Loucy (cell line): ENCODE data around the gene KRTAP2-4.
"Not testable (repeated sequence)": the region's sequence is repeated elsewhere in the genome, so short reads cannot be mapped to it uniquely, and the experiment has no call there.

Source experiments
- H2AFZ ChIP-seq: fragments of 200-600 bp; sonication (generic); 2 replicates; pipeline ENCODE4 v1.6.0; 2016; ENCODE audit warnings: antibody characterized with exemption, mild to moderate bottlenecking, low read length, moderate library complexity
- H3F3A ChIP-seq: fragments of 200-600 bp; 2 replicates; pipeline ENCODE4 v1.6.0; 2016; ENCODE audit warnings: antibody characterized with exemption, low read depth, mild to moderate bottlenecking
- H3K27me3 ChIP-seq: fragments of 200-600 bp; sonication (generic); 2 replicates; pipeline ENCODE4 v1.6.1; 2014; ENCODE audit warnings: low read length, mild to moderate bottlenecking; ENCODE audit not compliant: insufficient read depth, poor library complexity, severe bottlenecking
- H3K36me3 ChIP-seq: fragments of 200-600 bp; sonication (generic); 2 replicates; pipeline ENCODE4 v1.6.1; 2016; ENCODE audit warnings: low read length; ENCODE audit not compliant: insufficient read depth
- H3K4me1 ChIP-seq: fragments of 200-600 bp; sonication (generic); 2 replicates; pipeline ENCODE4 v1.5.1; 2014; ENCODE audit warnings: low read length, mild to moderate bottlenecking; ENCODE audit not compliant: insufficient read depth, poor library complexity, severe bottlenecking
- H3K4me2 ChIP-seq: fragments of 200-600 bp; sonication (generic); 2 replicates; pipeline ENCODE4 v1.6.0; 2014; ENCODE audit warnings: antibody characterized with exemption, low read length, low read depth, mild to moderate bottlenecking; ENCODE audit not compliant: poor library complexity, severe bottlenecking
- H3K4me3 ChIP-seq: fragments of 200-600 bp; sonication (generic); 2 replicates; pipeline ENCODE4 v1.5.1; 2014; ENCODE audit warnings: low read length, mild to moderate bottlenecking, mixed read lengths; ENCODE audit not compliant: poor library complexity, severe bottlenecking
- H3K79me2 ChIP-seq: fragments of 200-600 bp; sonication (generic); 2 replicates; pipeline ENCODE4 v1.6.1; 2014; ENCODE audit warnings: low read length; ENCODE audit not compliant: insufficient read depth
- H3K9ac ChIP-seq: fragments of 200-600 bp; sonication (generic); 2 replicates; pipeline ENCODE4 v1.6.0; 2014; ENCODE audit warnings: mild to moderate bottlenecking, low read depth, low read length, moderate library complexity; ENCODE audit not compliant: poor library complexity, severe bottlenecking
- H3K9me2 ChIP-seq: fragments of 200-600 bp; sonication (generic); replicated peaks from 2 replicates; pipeline ENCODE4 v1.6.1; 2016; ENCODE audit warnings: low read depth, low read length, mixed read lengths
- H3K9me3 ChIP-seq: fragments of 200-600 bp; sonication (generic); 2 replicates; pipeline ENCODE4 v1.6.1; 2014; ENCODE audit warnings: mild to moderate bottlenecking, antibody characterized with exemption, low read length, low read depth; ENCODE audit not compliant: insufficient read depth
- H4K20me1 ChIP-seq: fragments of 200-600 bp; sonication (generic); 2 replicates; pipeline ENCODE4 v1.6.0; 2014; ENCODE audit warnings: antibody characterized with exemption, low read length, mild to moderate bottlenecking; ENCODE audit not compliant: insufficient read depth, poor library complexity, severe bottlenecking
- EZH2phosphoT487 ChIP-seq: fragments of 200-600 bp; IDR thresholded peaks from 2 replicates; pipeline ENCODE4 v1.6.1; 2018; ENCODE audit warnings: antibody characterized with exemption, mild to moderate bottlenecking, moderate library complexity, borderline replicate concordance
- TF ChIP-seq, protein P1 (sequence below): fragments of 200-600 bp; sonication (generic); conservative IDR thresholded peaks from 2 replicates; pipeline ENCODE4 v1.5.1; 2014; ENCODE audit warnings: mild to moderate bottlenecking, antibody characterized with exemption, low read length

Gene KRTAP2-4

DNA sequence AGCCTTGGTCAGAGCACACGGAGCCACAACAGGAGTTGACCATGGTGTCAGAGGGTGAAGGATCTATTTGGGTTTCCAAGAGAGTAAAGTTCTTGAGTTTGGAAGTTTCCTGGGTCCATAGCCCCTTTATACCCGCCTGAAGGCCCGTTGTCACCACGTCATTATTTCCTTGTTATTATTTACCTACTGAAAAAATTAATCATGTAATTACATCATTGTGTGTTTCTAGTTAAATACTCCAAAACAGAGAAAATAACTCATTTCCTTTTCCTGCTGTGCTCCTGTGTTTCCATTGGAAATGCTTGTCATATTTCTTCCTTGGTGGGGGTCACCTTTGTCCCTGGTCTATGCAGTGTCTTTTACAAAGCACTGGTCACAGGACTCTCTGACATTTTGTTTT, 32.4 kb upstream of the KRTAP2-4 start, which contains the start of gene KRTAP4-8:
TSS of gene KRTAP4-8 (minus strand) at position 101 of the 400 bp plus-strand sequence. CDS start at position 43, 58 bp downstream.
- TF ChIP-seq, protein P1, sequence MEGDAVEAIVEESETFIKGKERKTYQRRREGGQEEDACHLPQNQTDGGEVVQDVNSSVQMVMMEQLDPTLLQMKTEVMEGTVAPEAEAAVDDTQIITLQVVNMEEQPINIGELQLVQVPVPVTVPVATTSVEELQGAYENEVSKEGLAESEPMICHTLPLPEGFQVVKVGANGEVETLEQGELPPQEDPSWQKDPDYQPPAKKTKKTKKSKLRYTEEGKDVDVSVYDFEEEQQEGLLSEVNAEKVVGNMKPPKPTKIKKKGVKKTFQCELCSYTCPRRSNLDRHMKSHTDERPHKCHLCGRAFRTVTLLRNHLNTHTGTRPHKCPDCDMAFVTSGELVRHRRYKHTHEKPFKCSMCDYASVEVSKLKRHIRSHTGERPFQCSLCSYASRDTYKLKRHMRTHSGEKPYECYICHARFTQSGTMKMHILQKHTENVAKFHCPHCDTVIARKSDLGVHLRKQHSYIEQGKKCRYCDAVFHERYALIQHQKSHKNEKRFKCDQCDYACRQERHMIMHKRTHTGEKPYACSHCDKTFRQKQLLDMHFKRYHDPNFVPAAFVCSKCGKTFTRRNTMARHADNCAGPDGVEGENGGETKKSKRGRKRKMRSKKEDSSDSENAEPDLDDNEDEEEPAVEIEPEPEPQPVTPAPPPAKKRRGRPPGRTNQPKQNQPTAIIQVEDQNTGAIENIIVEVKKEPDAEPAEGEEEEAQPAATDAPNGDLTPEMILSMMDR, result no peak
- no peak for TF ChIP-seq EZH2phosphoT487
- Histone ChIP-seq H4K20me1 (no peaks in the 10 kb centered on the region), H3K36me3 (no peaks in the 10 kb centered on the region)

DNA sequence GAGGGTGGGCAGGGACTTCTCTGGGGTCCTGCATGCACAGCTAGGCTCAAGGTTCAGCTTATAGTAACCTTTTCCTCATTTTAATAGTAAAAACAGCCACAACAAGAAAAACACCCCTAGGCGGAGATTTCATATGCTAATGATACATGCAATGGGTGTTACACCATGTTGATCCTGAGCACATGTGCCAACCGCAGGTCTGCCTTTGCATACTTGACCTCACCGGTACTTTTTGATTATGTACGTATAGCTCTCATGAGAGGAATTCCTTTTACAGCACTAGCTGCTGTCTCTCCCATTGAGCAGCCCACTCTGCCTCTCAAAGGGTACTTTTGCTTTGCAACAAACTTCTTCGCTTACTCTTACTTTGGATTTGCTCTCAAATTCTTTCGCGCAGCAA, 30.4 kb upstream of the KRTAP2-4 start:
- Histone ChIP-seq H4K20me1 (no peaks in the 10 kb centered on the region), H3F3A (no peaks in the 10 kb centered on the region), H3K27me3 (no peaks in the 10 kb centered on the region), H3K9me3 (peaks cover 2% of the 10 kb centered on the region), H3K79me2 (no peaks in the 10 kb centered on the region), H3K4me3 (no peak overlapping the region), H3K36me3 (no peaks in the 10 kb centered on the region), H3K4me1 (peaks cover 14% of the 10 kb centered on the region), H3K4me2 (no peak overlapping the region), H2AFZ (no peak overlapping the region), H3K9ac (no peak overlapping the region), H3K9me2 (no peaks in the 10 kb centered on the region)
- TF ChIP-seq, protein P1, result no peak
- no peak for TF ChIP-seq EZH2phosphoT487

More for the DNA sequence above, 32.4 kb upstream of the KRTAP2-4 start, which contains the start of gene KRTAP4-8:
- H3K4me3 ChIP-seq, result no peak within 1 kb of the TSS
- H3K79me2 ChIP-seq, result no peaks in the 10 kb centered on the region
- H3F3A ChIP-seq, result no peaks in the 10 kb centered on the region
- no peaks in the 10 kb centered on the region for H3K27me3 ChIP-seq
- H3K9ac ChIP-seq, result no peak within 1 kb of the TSS
- no peak within 1 kb of the TSS for H2AFZ ChIP-seq
- peaks cover 24% of the 10 kb centered on the region for H3K4me1 ChIP-seq
- H3K9me3 ChIP-seq, result no peaks in the 10 kb centered on the region; the same call in 1 of the 2 replicates
- no peak within 1 kb of the TSS for H3K4me2 ChIP-seq
- no peaks in the 10 kb centered on the region for H3K9me2 ChIP-seq

DNA sequence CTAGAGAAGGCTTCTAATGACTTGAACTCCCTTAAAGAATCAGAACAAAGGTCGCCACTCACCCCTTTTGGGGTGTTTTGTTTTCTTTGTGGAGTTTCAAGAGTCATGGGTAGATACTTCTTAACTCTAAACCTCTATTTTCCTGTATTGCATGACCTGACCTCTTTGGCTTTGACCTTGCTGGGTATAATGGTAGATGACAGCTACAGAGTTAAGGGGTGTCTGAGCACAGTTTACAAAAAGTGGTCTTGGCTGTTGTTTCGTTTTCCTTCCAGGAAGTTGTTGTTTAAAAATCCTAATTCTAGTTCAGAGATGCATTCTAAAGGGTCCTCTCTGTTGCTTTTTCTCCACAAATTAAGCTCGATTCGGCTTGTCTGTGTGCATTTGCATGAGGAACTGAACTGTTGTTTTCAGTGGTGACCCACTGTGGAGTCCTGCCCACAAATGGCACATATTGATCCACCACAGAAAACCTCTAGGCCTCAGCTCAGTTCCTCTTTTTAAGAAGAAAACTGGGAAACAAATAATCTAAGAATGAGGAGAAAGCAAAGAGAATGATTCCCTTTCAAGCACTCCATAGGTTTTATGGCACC, 23.2 kb upstream of the KRTAP2-4 start:
- H3K4me2 ChIP-seq, H3K9me2 ChIP-seq, H3K79me2 ChIP-seq, H3K36me3 ChIP-seq, H3K9ac ChIP-seq, H3K9me3 ChIP-seq, H3K4me3 ChIP-seq, H4K20me1 ChIP-seq, H2AFZ ChIP-seq, H3K4me1 ChIP-seq, H3K27me3 ChIP-seq, H3F3A ChIP-seq: not testable (repeated sequence)

DNA sequence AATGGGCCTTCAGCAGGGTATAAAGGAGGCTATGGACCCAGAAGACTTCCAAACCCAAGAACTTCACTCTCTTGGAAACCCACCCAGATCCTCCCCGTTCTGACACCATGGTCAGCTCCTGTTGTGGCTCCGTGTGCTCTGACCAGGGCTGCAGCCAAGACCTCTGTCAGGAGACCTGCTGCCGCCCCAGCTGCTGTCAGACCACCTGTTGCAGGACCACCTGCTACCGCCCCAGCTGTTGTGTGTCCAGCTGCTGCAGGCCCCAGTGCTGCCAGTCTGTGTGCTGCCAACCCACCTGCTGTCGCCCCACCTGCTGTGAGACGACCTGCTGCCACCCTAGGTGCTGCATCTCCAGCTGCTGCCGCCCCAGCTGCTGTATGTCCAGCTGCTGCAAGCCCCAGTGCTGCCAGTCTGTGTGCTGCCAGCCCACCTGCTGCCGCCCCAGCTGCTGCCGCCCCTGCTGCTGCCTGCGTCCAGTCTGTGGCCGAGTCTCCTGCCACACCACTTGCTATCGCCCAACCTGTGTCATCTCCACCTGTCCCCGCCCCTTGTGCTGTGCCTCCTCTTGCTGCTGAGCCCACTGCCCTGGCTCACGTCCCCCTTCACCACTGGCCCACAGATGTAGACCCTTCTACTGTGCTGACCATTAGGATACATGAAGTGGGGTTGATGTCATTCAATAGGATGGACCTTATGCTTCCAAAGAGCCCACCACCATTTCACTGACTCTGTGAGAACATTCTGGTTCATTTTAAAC, 18.6 kb upstream of the KRTAP2-4 start, which contains the start of gene KRTAP4-7:
TSS of gene KRTAP4-7 (plus strand) at position 51 of the 757 bp plus-strand sequence. CDS start at position 108, 57 bp downstream.
- not testable (repeated sequence) for H3K4me2 ChIP-seq, H3K4me3 ChIP-seq

DNA sequence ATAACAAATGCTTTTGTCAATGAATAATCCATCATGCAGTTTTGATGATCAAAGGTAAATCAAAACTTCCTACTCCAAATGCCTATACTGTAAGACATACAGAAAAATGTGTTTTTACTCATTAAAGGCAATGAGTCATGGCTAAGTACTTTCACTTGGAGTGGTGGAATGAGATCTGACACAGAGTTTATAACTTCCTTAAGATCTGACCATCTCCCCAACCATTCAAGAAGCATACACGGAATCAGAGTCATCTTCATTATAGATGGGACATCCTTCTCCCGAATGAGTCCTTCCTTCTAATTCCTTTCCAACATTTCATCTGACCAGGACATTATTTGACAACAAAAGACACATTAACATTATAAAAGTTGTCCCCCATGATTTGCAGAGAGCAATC, 17.7 kb upstream of the KRTAP2-4 start:
- H3K27me3 ChIP-seq, H3K4me2 ChIP-seq, H2AFZ ChIP-seq, H3K4me1 ChIP-seq, H3K9ac ChIP-seq, H3K36me3 ChIP-seq, H3K9me2 ChIP-seq, H3K9me3 ChIP-seq, H3K4me3 ChIP-seq, H3F3A ChIP-seq, H4K20me1 ChIP-seq, H3K79me2 ChIP-seq: not testable (repeated sequence)

More for the DNA sequence above, 18.6 kb upstream of the KRTAP2-4 start, which contains the start of gene KRTAP4-7:
- H3K36me3 ChIP-seq, H3F3A ChIP-seq, H3K9ac ChIP-seq, H3K9me3 ChIP-seq, H2AFZ ChIP-seq, H3K79me2 ChIP-seq, H3K9me2 ChIP-seq, H4K20me1 ChIP-seq, H3K4me1 ChIP-seq, H3K27me3 ChIP-seq: not testable (repeated sequence)
